Astrocyte (in vitro differentiated cells and primary cell): ENCODE measurements around the gene TMUB1. TPM values are rescaled to one million over a fixed set of nuclear protein-coding genes. Genes with fewer than 3 reads are reported as not detected.

Experiments
- DNase-seq: peaks from one replicate; pipeline ENCODE4 v3.0.0-alpha.2; 2010; ENCODE audit warnings: low read depth
- FAIRE-seq: peaks from 2 replicates; lab custom pipeline; 2011; peaks lifted over from hg19 to GRCh38; lab: Jason Lieb, UNC
- H2AFZ ChIP-seq: 2 replicates; pipeline ENCODE4 v1.6.0; 2012; ENCODE audit warnings: low read depth, low read length, inconsistent platforms
- H3K27ac ChIP-seq: 2 replicates; pipeline ENCODE4 v1.5.1; 2011; ENCODE audit warnings: low read depth, low read length, inconsistent platforms
- H3K27me3 ChIP-seq: 2 replicates; pipeline ENCODE4 v1.6.0; 2011; ENCODE audit warnings: low read length, inconsistent platforms; ENCODE audit not compliant: insufficient read depth
- H3K36me3 ChIP-seq: 2 replicates; pipeline ENCODE4 v1.5.1; 2011; ENCODE audit warnings: low read length, inconsistent platforms; ENCODE audit not compliant: insufficient read depth
- H3K4me1 ChIP-seq: 2 replicates; pipeline ENCODE4 v1.5.1; 2011; ENCODE audit warnings: low read length, inconsistent platforms; ENCODE audit not compliant: insufficient read depth
- H3K4me2 ChIP-seq: 2 replicates; pipeline ENCODE4 v1.6.0; 2012; ENCODE audit warnings: low read length, inconsistent platforms
- H3K4me3 ChIP-seq: 2 replicates; pipeline ENCODE4 v1.5.1; 2011; ENCODE audit warnings: low read depth, mild to moderate bottlenecking, low read length, inconsistent platforms; ENCODE audit not compliant: insufficient read depth
- H3K79me2 ChIP-seq: 2 replicates; pipeline ENCODE4 v1.6.0; 2012; ENCODE audit warnings: mild to moderate bottlenecking, low read length, inconsistent platforms; ENCODE audit not compliant: insufficient read depth
- H3K9ac ChIP-seq: 2 replicates; pipeline ENCODE4 v1.6.0; 2012; ENCODE audit warnings: mild to moderate bottlenecking, low read length, inconsistent platforms
- H3K9me3 ChIP-seq: 2 replicates; pipeline ENCODE4 v1.5.1; 2012; ENCODE audit warnings: low read depth, mild to moderate bottlenecking, low read length, inconsistent platforms; ENCODE audit not compliant: insufficient read depth
- H4K20me1 ChIP-seq: 2 replicates; pipeline ENCODE4 v1.6.0; 2012; ENCODE audit warnings: low read length, inconsistent platforms; ENCODE audit not compliant: insufficient read depth
- H3K27ac Mint-ChIP-seq: one replicate; pipeline ENCODE4 v1.8.0; 2021; ENCODE audit warnings: mild to moderate bottlenecking, mixed read lengths; ENCODE audit not compliant: unreplicated experiment
- H3K27me3 Mint-ChIP-seq: one replicate; pipeline ENCODE4 v1.8.0; 2021; ENCODE audit warnings: low read depth, mixed read lengths; ENCODE audit not compliant: unreplicated experiment
- H3K36me3 Mint-ChIP-seq: one replicate; pipeline ENCODE4 v1.8.0; 2021; ENCODE audit warnings: low read depth, mixed read lengths; ENCODE audit not compliant: unreplicated experiment
- H3K4me1 Mint-ChIP-seq: one replicate; pipeline ENCODE4 v1.8.0; 2021; ENCODE audit warnings: low read depth, mixed read lengths; ENCODE audit not compliant: unreplicated experiment
- H3K4me3 Mint-ChIP-seq: one replicate; pipeline ENCODE4 v1.8.0; 2021; ENCODE audit warnings: mild to moderate bottlenecking, moderate library complexity, mixed read lengths; ENCODE audit not compliant: unreplicated experiment
- H3K9me3 Mint-ChIP-seq: one replicate; pipeline ENCODE4 v1.8.0; 2021; ENCODE audit warnings: mild to moderate bottlenecking, mixed read lengths; ENCODE audit not compliant: unreplicated experiment
- EZH2 ChIP-seq: IDR thresholded peaks from 2 replicates; pipeline ENCODE4 v1.6.1; 2012; ENCODE audit warnings: mild to moderate bottlenecking, low read length, inconsistent platforms; ENCODE audit not compliant: insufficient read depth
- total RNA-seq: library from RNA; stranded (reverse); gene quantifications from 2 replicates; pipeline ENCODE4 v1.2.1, GENCODE V29; 2021
- TF ChIP-seq, protein P1 (sequence below): IDR thresholded peaks from 2 replicates; pipeline ENCODE4 v1.5.1; 2011; ENCODE audit warnings: low read depth, mild to moderate bottlenecking, inconsistent platforms, low read length, moderate library complexity; ENCODE audit not compliant: insufficient read depth

TMUB1 gene
- total RNA-seq, 1 donor from 2014 or later: 42.9 TPM

DNA sequence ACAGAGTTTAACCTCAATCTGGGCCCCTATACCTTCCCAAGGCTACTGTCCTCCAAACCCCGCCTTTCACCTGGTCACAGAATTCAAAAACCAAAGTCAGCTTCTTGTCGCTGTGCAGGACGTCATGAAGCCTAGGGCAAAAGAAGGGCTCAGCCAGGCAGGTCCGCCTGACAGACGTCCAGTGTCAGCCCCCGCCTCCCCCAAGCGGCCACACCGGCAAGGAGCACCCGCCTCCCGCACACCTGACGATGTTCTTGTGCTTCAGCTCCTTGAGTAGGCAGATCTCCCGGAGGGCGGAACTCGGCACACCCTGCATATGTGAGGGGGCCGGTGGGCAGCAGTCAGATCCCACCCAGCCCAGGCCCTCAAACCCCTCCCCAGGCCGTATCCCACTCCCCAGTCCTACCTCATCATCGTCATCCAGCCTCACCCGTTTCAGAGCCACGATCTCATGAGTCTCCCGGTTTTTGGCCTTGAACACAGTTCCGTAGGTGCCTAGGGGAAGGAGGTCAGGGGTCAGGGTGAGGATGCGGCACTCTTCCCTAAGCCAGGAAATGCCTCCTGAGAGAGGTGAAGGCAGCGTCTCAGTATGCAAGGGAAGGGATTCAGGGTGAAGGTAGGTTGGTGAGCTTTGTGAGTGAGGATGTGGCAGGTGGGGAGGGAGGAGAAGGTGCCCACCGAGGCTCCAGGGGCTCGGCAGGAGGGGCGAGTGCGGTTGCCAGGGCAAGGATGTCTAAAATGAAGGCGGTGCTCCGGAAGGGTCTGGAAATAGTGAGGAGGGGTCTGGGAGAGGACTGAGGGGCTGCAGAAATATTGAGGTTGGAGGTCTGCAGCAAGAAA is 26.4 kb downstream of the TMUB1 start:
- Histone ChIP-seq H3K9ac (peak overlapping the region; percentile 65), H4K20me1 (peaks cover 35% of the 10 kb centered on the region), H3K9me3 (no peaks in the 10 kb centered on the region), H3K27ac (no peak overlapping the region), H3K27me3 (no peaks in the 10 kb centered on the region), H3K4me2 (peak overlapping the region; percentile 91), H2AFZ (peak overlapping the region; percentile 83), H3K4me1 (peaks cover 36% of the 10 kb centered on the region), H3K79me2 (peaks cover 22% of the 10 kb centered on the region), H3K36me3 (no peaks in the 10 kb centered on the region), H3K4me3 (peak overlapping the region; percentile 80)
- DNase-seq (no peak), FAIRE-seq (no peak)
- Mint-ChIP-seq H3K4me3 (peak overlapping the region; percentile 94), H3K4me1 (peaks cover 29% of the 10 kb centered on the region), H3K27me3 (peaks cover 10% of the 10 kb centered on the region), H3K27ac (peak overlapping the region; percentile 87), H3K36me3 (peaks cover 18% of the 10 kb centered on the region), H3K9me3 (peaks cover 1% of the 10 kb centered on the region)
- TF ChIP-seq EZH2: no peak

DNA sequence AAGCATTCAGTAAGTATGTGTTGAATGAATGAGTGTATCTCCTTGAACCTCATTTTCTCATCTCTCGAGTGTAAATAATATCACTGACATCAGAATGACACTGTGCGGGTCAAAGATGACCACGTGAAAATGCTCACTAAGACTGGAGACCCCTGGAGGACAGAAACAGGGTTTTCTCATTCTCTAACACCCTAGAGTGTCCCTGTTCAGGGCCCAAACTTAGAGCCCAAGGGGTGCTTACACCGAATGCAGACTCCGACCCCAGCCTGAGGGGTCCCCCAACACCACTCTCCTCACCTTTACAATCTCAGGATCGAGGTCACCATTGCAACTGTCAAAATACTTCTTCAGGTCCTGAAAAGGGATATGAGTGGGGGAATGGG is 27.0 kb downstream of the TMUB1 start:
- FAIRE-seq (no peak), DNase-seq (no peak)
- Histone ChIP-seq H3K4me2 (peak overlapping the region; percentile 91), H3K36me3 (no peaks in the 10 kb centered on the region), H3K27me3 (no peaks in the 10 kb centered on the region), H3K4me3 (no peak overlapping the region), H4K20me1 (peaks cover 32% of the 10 kb centered on the region), H3K9me3 (no peaks in the 10 kb centered on the region), H3K79me2 (peaks cover 16% of the 10 kb centered on the region), H3K4me1 (peaks cover 30% of the 10 kb centered on the region), H3K9ac (no peak overlapping the region), H3K27ac (no peak overlapping the region), H2AFZ (no peak overlapping the region)
- Mint-ChIP-seq H3K4me1 (peaks cover 23% of the 10 kb centered on the region), H3K27ac (peak overlapping the region; percentile 87), H3K9me3 (peaks cover 1% of the 10 kb centered on the region), H3K4me3 (peak overlapping the region; percentile 94), H3K27me3 (peaks cover 10% of the 10 kb centered on the region), H3K36me3 (peaks cover 18% of the 10 kb centered on the region)
- TF ChIP-seq, protein P1, sequence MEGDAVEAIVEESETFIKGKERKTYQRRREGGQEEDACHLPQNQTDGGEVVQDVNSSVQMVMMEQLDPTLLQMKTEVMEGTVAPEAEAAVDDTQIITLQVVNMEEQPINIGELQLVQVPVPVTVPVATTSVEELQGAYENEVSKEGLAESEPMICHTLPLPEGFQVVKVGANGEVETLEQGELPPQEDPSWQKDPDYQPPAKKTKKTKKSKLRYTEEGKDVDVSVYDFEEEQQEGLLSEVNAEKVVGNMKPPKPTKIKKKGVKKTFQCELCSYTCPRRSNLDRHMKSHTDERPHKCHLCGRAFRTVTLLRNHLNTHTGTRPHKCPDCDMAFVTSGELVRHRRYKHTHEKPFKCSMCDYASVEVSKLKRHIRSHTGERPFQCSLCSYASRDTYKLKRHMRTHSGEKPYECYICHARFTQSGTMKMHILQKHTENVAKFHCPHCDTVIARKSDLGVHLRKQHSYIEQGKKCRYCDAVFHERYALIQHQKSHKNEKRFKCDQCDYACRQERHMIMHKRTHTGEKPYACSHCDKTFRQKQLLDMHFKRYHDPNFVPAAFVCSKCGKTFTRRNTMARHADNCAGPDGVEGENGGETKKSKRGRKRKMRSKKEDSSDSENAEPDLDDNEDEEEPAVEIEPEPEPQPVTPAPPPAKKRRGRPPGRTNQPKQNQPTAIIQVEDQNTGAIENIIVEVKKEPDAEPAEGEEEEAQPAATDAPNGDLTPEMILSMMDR: no peak
- TF ChIP-seq EZH2: no peak

DNA sequence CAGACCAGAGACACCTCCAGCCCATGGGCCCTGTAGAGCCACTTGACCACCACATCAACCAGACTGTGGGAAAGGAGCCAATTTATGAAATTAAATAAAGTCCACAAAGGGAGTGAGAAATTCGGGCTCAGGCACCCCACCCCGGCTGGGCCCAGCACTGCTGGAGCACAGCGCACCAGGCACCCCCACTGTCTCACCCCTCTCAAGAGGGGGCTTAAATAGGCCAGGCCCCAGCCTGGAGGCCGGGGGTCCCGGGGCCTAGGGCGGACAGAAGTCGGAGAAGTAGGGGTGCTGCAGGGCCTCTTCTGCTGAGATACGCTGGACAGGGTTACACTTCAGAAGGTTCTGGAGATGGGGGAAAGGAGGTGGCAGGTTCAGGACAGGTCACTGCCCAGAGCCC is 29.5 kb downstream of the TMUB1 start:
- Histone ChIP-seq H3K4me2 (no peak overlapping the region), H3K4me3 (no peak overlapping the region), H3K9me3 (no peaks in the 10 kb centered on the region), H3K27me3 (peaks cover 5% of the 10 kb centered on the region), H3K27ac (no peak overlapping the region), H3K79me2 (no peaks in the 10 kb centered on the region), H3K36me3 (no peaks in the 10 kb centered on the region), H4K20me1 (peaks cover 27% of the 10 kb centered on the region), H3K9ac (no peak overlapping the region), H2AFZ (no peak overlapping the region), H3K4me1 (peaks cover 17% of the 10 kb centered on the region)
- TF ChIP-seq, protein P1: no peak
- TF ChIP-seq EZH2: no peak
- H3K9me3 Mint-ChIP-seq: peaks cover 1% of the 10 kb centered on the region
- H3K4me3 Mint-ChIP-seq: no peak overlapping the region
- no peak for FAIRE-seq
- H3K27me3 Mint-ChIP-seq: peaks cover 18% of the 10 kb centered on the region
- peaks cover 21% of the 10 kb centered on the region for H3K36me3 Mint-ChIP-seq
- H3K27ac Mint-ChIP-seq: no peak overlapping the region
- DNase-seq: no peak
- peaks cover 15% of the 10 kb centered on the region for H3K4me1 Mint-ChIP-seq
